GM18951 (cell line): ENCODE results near the gene BFSP2.

Experiments used
- POLR2A ChIP-seq: IDR thresholded peaks from 4 replicates; pipeline ENCODE4 v1.6.1; 2011; ENCODE audit warnings: mild to moderate bottlenecking; ENCODE audit not compliant: insufficient read length, insufficient read depth; ENCODE audit errors: extremely low read depth
- in situ Hi-C: fragments of 300-500 bp; cut with MboI; formaldehyde crosslinking; loops from one replicate; pipeline ENCODE4 v1.12.0; 2022; ENCODE audit warnings: low sequenced_read_pairs, mixed read lengths, inconsistent platforms; ENCODE audit not compliant: unreplicated experiment

The BFSP2 gene

GRCh38 chr3:133412183-133413132 lies 12.6 kb downstream of the BFSP2 start:
- no peak for TF ChIP-seq POLR2A
- in situ Hi-C loops, result no loop called here

GRCh38 chr3:133413161-133414020 lies 13.5 kb downstream of the BFSP2 start:
- in situ Hi-C loops, result no loop called here
- TF ChIP-seq POLR2A, result no peak

DNA sequence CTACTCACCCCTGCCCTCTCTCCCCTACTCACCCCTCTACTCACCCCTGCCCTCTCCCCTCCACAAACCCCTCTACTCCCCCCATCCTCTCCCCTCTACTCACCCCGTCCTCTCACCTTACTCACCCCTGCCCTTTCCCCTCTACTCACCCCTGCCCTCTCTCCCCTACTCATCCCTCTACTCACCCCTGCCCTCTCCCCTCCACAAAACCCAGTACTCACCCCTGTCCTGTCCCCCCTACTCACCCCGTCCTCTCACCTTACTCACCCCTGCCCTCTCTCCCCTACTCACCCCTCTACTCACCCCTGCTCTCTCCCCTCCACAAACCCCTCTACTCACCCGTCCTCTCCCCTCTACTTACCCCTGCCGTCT lies 14.2 kb downstream of the BFSP2 start:
- in situ Hi-C loops, result no loop called here
- TF ChIP-seq POLR2A, result no peak

DNA sequence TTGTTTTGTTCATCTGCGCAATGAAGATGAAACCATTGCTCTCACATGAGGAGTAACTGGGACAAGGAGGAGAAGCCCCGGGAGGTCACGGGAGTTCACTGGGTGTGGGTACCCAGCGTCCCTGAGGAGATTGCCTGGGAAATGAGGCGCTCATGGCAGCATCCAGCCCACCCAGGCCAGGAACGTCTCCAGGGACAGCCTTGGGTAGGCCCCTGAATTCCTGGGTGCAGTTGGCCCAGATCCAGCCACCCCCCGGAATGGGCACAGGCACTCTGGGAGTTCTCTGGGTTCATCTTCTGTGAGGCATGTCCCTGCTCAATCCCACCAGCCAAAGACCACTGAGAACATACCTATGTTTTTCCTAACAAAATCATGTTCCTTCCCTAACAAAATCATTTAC lies 18.5 kb downstream of the BFSP2 start:
- in situ Hi-C loops, result no loop called here
- no peak for TF ChIP-seq POLR2A

DNA sequence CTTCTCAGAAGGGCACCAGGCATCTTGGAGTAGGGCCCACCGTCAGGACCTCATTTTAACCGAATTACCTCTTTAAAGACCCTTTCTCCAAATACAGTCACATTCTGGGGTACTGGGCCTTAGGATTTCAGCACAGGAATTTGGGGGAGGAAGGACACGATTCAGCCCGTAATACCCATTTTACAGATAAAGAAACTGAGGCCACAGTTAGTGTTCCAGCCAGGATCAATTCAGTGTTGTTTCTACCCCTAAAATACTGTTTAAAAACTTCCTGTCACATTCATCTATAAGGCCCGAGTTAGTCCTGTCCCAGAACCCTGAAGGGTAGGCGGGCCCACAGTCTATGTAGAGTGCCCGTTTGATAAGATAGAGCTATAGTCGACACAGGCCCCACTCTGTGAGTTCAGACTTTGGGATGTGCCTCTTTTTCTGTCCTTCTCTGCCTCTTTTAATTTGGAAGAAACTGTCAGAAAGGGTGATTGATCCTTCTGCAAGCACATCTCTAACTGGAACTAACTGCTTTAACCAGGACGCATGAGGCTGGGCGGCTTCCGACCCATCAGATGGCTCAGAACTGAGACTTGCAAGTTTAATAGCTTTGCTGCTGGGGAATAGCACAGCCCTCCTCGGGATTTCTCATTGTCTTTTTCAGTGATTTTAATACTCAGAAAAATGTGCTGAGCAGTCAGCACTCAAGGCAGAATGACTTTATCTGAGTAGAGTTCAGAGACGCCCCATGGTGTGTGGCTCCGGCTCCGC lies 19.5 kb downstream of the BFSP2 start:
- no peak for TF ChIP-seq POLR2A
- in situ Hi-C loops, result no loop called here

- in situ Hi-C loops, result no loop called here
- TF ChIP-seq POLR2A, result peak; percentile 35
Measured at GRCh38 chr3:133424937-133425869, 25.3 kb downstream of the BFSP2 start.

DNA sequence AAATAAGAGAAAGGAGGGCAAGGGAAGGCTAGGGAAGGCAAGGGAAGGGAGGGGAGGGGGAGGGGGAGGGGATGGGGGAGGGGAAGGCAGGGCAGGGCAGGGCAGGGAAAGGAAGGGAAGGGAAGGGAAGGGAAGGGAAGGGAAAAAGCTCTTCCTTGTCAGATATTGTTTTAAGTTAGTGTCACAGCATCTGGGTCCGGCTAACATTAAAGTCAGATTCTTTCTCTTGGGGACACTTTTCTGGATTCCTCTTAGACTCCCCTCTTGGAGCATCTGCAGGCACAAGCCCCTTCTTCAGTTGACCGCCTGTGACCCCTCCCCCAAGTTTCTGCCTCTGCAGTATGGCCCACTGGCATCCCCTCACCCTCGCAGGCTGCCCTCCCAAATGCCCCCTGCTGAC lies 26.0 kb downstream of the BFSP2 start:
- in situ Hi-C loops, result no loop called here
- no peak for TF ChIP-seq POLR2A

- in situ Hi-C loops, result no loop called here
- TF ChIP-seq POLR2A, result no peak
Measured at GRCh38 chr3:133426721-133427120, 26.9 kb downstream of the BFSP2 start.

GRCh38 chr3:133428552-133428951 lies 28.7 kb downstream of the BFSP2 start:
- no peak for TF ChIP-seq POLR2A
- in situ Hi-C loops, result no loop called here

DNA sequence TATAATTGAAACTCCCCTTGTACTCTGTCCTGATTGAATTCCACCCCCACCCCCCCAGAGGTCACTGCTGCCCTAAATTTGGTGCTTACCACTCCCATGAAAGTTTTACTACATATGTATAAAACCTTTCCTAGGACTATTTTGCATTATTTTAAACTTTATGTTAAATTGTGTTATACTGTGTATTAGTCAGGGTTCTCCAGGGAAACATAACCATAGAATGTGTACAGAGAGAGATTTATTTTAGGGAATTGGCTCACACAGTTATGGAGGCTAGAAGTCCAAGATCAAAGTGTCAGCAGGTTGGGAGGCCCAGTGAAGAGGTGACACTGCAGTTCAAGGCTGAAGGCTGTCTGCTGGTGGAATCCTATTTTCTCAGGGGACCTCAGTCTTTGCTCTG lies 29.2 kb downstream of the BFSP2 start:
- TF ChIP-seq POLR2A, result no peak
- in situ Hi-C loops, result no loop called here

DNA sequence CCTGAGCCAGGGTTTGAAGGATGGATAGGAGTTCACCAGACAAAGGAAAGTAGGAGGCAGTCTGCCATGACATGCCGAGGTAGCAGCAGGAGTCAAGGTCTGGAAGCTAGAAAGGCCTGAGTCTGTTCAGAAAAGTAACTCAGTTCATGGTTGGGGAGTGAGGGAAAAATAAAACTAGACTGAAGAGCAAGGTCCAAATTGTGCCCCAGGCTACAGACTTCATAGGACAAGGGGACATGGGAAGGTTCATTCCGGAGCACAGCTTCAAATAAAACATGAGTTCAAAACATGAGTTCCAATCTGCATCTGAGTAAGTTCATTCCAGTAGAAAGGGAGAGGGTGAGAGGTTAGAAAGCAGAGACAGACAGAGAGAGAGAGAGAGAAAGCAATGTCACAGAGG lies 39.7 kb downstream of the BFSP2 start:
- in situ Hi-C loops, result no loop called here
- no peak for TF ChIP-seq POLR2A

- TF ChIP-seq POLR2A, result no peak
- in situ Hi-C loops, result no loop called here
Measured at GRCh38 chr3:133440652-133441051, 40.8 kb downstream of the BFSP2 start.
